ENCODE data around the gene ZNHIT2. TPM values are rescaled to one million over a fixed set of nuclear protein-coding genes. Genes with fewer than 3 reads are reported as not detected.

ZNHIT2 gene
- polyA plus RNA-seq, 1 experiment, result 4.6 TPM

- Histone ChIP-seq H3K4me3 (ENCODE audit: low read depth, low read length) (no peak overlapping the region), H3K36me3 (ENCODE audit: control insufficient read depth, insufficient read depth, low read length) (no peaks in the 10 kb centered on the region), H3K27me3 (ENCODE audit: control insufficient read depth, insufficient read depth, low read length) (peaks cover 4% of the 10 kb centered on the region; the same call in 1 of the 2 replicates)
- POLR2A ChIA-PET, result no interaction called here
- no peak for DNase-seq (ENCODE audit: low read depth)
- CTCF ChIA-PET, result no interaction called here
- TF ChIP-seq CTCF (IDR thresholded peaks at IDR 0.05; ENCODE audit: insufficient read depth, low read depth, low read length), result no peak
Observed at GRCh38 chr11:65159012-65159411, 41.5 kb upstream of the ZNHIT2 start.

GRCh38 chr11:65157336-65157735 lies 39.8 kb upstream of the ZNHIT2 start:
- no peak for TF ChIP-seq CTCF (IDR thresholded peaks at IDR 0.05; ENCODE audit: insufficient read depth, low read depth, low read length)
- Histone ChIP-seq H3K36me3 (ENCODE audit: control insufficient read depth, insufficient read depth, low read length) (no peaks in the 10 kb centered on the region), H3K27me3 (ENCODE audit: control insufficient read depth, insufficient read depth, low read length) (peaks cover 4% of the 10 kb centered on the region; the same call in 1 of the 2 replicates), H3K4me3 (ENCODE audit: low read depth, low read length) (no peak overlapping the region)
- ChIA-PET CTCF (interaction anchor here (0.7 to 1.0 kb wide), 2 partner anchors 46 to 59 kb away, joined by 3 read pairs; partner anchors contain the start of gene TM7SF2), POLR2A (no interaction called here)
- no peak for DNase-seq (ENCODE audit: low read depth)

- DNase-seq (ENCODE audit: low read depth), result no peak
- POLR2A ChIA-PET, result no interaction called here
- Histone ChIP-seq H3K27me3 (ENCODE audit: control insufficient read depth, insufficient read depth, low read length) (peaks cover 4% of the 10 kb centered on the region; the same call in 1 of the 2 replicates), H3K4me3 (ENCODE audit: low read depth, low read length) (no peak overlapping the region), H3K36me3 (ENCODE audit: control insufficient read depth, insufficient read depth, low read length) (no peaks in the 10 kb centered on the region)
- TF ChIP-seq CTCF (IDR thresholded peaks at IDR 0.05; ENCODE audit: insufficient read depth, low read depth, low read length), result no peak
- CTCF ChIA-PET, result interaction anchor here (0.7 to 1.0 kb wide), 2 partner anchors 46 to 59 kb away, joined by 3 read pairs; partner anchors contain the start of gene TM7SF2
Observed at GRCh38 chr11:65156926-65157325, 39.4 kb upstream of the ZNHIT2 start.

- Histone ChIP-seq H3K4me3 (ENCODE audit: low read depth, low read length) (no peak overlapping the region), H3K36me3 (ENCODE audit: control insufficient read depth, insufficient read depth, low read length) (no peaks in the 10 kb centered on the region), H3K27me3 (ENCODE audit: control insufficient read depth, insufficient read depth, low read length) (peaks cover 4% of the 10 kb centered on the region; the same call in 1 of the 2 replicates)
- POLR2A ChIA-PET, result no interaction called here
- CTCF ChIA-PET, result interaction anchor here (1.0 kb wide), 1 partner anchor 58 kb away, joined by 3 read pairs; no protein-coding TSS in a partner anchor
- no peak for TF ChIP-seq CTCF (IDR thresholded peaks at IDR 0.05; ENCODE audit: insufficient read depth, low read depth, low read length)
- DNase-seq (ENCODE audit: low read depth), result no peak
Observed at GRCh38 chr11:65156256-65156655, 38.8 kb upstream of the ZNHIT2 start.

GRCh38 chr11:65152122-65152521 lies 34.6 kb upstream of the ZNHIT2 start:
- H3K27me3 ChIP-seq (ENCODE audit: control insufficient read depth, insufficient read depth, low read length), result no peaks in the 10 kb centered on the region
- POLR2A ChIA-PET, result no interaction called here
- H3K4me3 ChIP-seq (ENCODE audit: low read depth, low read length), result no peak overlapping the region
- DNase-seq (ENCODE audit: low read depth), result no peak
- CTCF ChIA-PET, result no interaction called here
- no peak for TF ChIP-seq CTCF (IDR thresholded peaks at IDR 0.05; ENCODE audit: insufficient read depth, low read depth, low read length)
- no peaks in the 10 kb centered on the region for H3K36me3 ChIP-seq (ENCODE audit: control insufficient read depth, insufficient read depth, low read length)
